Kidney epithelial cell (primary cell): ENCODE measurements around the gene EFNA1. TPM values are rescaled to one million over a fixed set of nuclear protein-coding genes. Genes with fewer than 3 reads are reported as not detected.

Experiments used
- DNase-seq: peaks from one replicate; pipeline ENCODE4 v3.0.0-alpha.2; 2010; ENCODE audit warnings: low read depth
- H3K27me3 ChIP-seq: 2 replicates; pipeline ENCODE4 v1.6.0; 2011; ENCODE audit warnings: low read length; ENCODE audit not compliant: control insufficient read depth, insufficient read depth
- H3K36me3 ChIP-seq: 2 replicates; pipeline ENCODE4 v1.5.1; 2011; ENCODE audit warnings: low read length; ENCODE audit not compliant: control insufficient read depth, insufficient read depth
- H3K4me3 ChIP-seq: 2 replicates; pipeline ENCODE4 v1.5.1; 2011; ENCODE audit warnings: low read depth, mild to moderate bottlenecking, control low read depth, low read length
- total RNA-seq: library from RNA; depleted of rRNA; stranded (reverse); fragments of >200 nt; gene quantifications from 2 replicates; pipeline ENCODE4 v1.2.3, GENCODE V29; 2015
- TF ChIP-seq, protein P1 (sequence below): IDR thresholded peaks from 2 replicates; pipeline ENCODE4 v1.5.1; 2011; ENCODE audit warnings: mild to moderate bottlenecking, moderate library complexity, low read length, control low read depth, inconsistent platforms; ENCODE audit not compliant: insufficient read depth, poor library complexity, severe bottlenecking

EFNA1 gene
- total RNA-seq, 1 donor from 2014 or later = 126 TPM

DNA sequence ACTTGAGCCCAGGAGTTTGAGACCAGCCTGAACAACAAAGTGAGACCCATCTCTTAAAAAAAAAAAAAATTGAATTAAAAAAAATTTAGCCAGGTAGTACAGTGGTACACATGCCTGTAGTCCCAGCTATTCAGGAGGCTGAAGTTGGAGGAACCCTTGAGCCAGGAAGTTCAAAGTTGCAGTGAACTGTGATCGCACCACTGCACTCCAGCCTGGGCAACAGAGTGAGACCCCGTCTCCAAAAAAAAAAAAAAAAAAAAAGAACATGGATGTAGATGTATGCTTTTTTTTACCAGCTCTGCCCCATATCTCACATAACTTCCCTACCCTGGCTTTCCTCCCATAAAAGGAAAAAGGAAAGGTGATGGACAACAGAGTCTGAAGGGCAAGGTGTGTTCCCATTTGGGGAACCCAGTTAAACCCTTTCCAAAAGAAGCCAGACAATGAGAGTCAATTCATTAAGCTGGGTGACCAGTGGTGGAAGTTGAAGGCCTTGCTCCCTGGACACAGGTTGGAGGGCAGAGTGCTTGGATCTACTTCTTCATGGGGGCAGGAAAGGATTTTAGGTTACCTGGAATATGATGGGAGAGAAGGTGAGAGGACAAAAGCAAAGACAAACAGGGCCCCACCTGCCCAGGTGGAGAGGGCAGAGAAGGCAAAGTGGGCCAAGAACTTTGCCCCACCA is 42.6 kb downstream of the EFNA1 start:
- peaks cover 8% of the 10 kb centered on the region for H3K27me3 ChIP-seq
- H3K4me3 ChIP-seq = no peak overlapping the region
- TF ChIP-seq, protein P1, sequence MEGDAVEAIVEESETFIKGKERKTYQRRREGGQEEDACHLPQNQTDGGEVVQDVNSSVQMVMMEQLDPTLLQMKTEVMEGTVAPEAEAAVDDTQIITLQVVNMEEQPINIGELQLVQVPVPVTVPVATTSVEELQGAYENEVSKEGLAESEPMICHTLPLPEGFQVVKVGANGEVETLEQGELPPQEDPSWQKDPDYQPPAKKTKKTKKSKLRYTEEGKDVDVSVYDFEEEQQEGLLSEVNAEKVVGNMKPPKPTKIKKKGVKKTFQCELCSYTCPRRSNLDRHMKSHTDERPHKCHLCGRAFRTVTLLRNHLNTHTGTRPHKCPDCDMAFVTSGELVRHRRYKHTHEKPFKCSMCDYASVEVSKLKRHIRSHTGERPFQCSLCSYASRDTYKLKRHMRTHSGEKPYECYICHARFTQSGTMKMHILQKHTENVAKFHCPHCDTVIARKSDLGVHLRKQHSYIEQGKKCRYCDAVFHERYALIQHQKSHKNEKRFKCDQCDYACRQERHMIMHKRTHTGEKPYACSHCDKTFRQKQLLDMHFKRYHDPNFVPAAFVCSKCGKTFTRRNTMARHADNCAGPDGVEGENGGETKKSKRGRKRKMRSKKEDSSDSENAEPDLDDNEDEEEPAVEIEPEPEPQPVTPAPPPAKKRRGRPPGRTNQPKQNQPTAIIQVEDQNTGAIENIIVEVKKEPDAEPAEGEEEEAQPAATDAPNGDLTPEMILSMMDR = no peak
- DNase-seq = no peak
- no peaks in the 10 kb centered on the region for H3K36me3 ChIP-seq

GRCh38 chr1:155170806-155171205 is 43.1 kb downstream of the EFNA1 start:
- TF ChIP-seq, protein P1 = no peak
- Histone ChIP-seq H3K27me3 (peaks cover 8% of the 10 kb centered on the region), H3K4me3 (no peak overlapping the region), H3K36me3 (no peaks in the 10 kb centered on the region)
- no peak for DNase-seq

- peaks cover under 1% of the 10 kb centered on the region for H3K36me3 ChIP-seq
- no peak for DNase-seq
- peaks cover 2% of the 10 kb centered on the region for H3K27me3 ChIP-seq
- H3K4me3 ChIP-seq = peak overlapping the region; percentile 85
- TF ChIP-seq, protein P1 = no peak
Observed at GRCh38 chr1:155171836-155172731, 44.4 kb downstream of the EFNA1 start.

DNA sequence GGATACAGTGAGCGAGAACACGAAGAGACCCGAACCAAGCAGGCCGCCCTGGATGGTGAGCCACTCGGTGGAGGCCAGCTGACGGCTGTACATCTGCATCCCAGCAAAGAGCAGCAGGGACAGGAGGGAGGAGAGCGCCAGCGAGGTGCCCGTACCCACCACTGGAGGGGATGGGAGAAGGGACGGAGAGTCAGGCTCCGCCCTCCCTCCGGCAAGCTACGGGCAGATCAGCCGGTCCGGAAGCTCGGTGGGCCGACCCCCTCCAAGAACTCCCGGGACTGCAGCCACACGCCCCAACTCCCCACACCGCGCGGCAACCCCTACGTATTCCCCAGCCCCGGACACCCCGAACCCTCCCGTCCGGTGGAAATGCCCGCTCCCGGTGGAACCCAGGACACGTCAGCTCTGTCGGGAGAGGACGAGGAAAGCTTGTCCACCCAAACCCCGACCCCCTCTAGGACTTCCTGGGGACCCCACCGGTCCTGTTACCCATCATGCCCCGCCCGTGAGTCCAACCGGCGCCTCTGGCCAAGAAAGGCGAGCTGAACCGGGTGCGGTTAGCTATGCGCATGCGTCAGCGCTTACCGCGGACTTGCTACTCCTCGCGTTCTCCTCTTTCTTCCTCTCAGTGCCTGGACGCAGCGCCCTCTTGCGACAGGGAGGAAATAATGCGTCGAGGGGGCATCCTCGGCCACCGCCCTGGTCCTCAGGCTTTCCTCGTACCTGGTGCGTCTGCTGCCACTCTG is 45.2 kb downstream of the EFNA1 start, which contains the start of gene KRTCAP2:
KRTCAP2 (minus strand) TSS at position 573 of the 746 bp plus-strand sequence; CDS start at position 493, 80 bp downstream.
- H3K36me3 ChIP-seq = peaks cover 1% of the 10 kb centered on the region
- peak; percentile 86 for DNase-seq
- TF ChIP-seq, protein P1 = peak; percentile 90
- H3K27me3 ChIP-seq = no peaks in the 10 kb centered on the region
- H3K4me3 ChIP-seq = peak within 1 kb of the TSS; percentile 85

- Histone ChIP-seq H3K27me3 (no peaks in the 10 kb centered on the region), H3K36me3 (peaks cover 5% of the 10 kb centered on the region), H3K4me3 (peak within 1 kb of the TSS; percentile 85)
- TF ChIP-seq, protein P1 = no peak
- no peak for DNase-seq
Observed at GRCh38 chr1:155173478-155174323, 46.0 kb downstream of the EFNA1 start, which contains the start of gene TRIM46. Gene TRIM46 (plus strand): TSS chr1:155173849. CDS start chr1:155173967, 118 bp downstream.
